HG02623 (cell line): Measurements from ENCODE around the gene PPFIA1.

Experiments
- ATAC-seq: cut with Tn5 transposase; IDR thresholded peaks from one replicate; pipeline ENCODE4 v1.9.1; 2021; ENCODE audit warnings: moderate library complexity; ENCODE audit not compliant: unreplicated experiment

Gene PPFIA1

GRCh38 chr11:70353329-70353728 lies 82.8 kb downstream of the PPFIA1 start:
- no peak for ATAC-seq

DNA sequence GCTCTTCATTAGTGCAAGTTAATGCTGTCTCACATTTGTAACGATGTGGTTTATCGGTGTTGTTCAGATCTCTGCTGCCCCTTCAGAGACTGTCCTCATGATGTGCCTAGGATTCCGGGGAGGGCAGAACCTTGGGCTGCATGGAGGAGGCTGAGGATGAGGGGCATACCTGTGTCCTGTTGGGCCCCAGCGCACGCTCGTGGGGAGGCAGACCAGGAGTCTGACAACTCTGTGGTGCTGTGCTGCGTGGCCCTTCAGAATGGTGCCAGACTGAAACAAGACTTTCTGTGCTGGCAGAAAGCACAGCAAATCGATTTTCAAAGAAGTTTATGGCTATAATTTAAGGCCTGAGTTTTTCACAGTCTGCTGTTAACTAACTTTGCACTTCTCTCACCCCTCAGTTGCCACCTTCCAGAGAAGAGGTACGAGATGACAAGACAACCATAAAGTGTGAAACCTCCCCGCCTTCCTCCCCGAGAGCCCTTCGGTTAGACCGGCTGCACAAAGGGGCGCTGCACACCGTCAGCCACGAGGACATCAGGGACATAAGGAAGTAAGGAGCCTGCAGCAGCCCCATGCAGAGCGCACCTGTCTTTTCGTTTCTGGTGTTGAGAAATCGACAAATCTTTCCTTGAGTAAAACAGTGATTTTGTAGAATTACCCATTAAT lies 83.5 kb downstream of the PPFIA1 start:
- no peak for ATAC-seq

DNA sequence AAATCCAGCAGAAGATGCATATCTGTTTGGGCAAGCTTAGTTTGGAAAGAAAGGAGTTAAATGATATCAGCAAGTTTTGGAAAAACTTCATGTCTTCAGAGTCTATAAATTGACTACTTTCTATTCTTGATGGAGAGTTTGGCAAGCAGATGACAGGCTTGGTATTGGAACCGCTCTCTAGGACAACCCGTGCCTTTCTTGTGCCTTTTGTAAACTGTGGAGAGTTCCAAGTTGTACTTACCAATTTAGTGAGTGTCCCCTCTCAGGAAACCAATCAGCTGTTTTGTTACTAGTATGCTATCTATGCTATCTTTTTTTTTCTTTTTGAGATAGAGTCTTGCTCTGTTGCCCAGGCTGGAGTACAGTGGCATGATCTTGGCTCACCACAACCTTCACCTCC lies 84.1 kb downstream of the PPFIA1 start:
- ATAC-seq, result no peak

GRCh38 chr11:70358753-70359152 lies 88.3 kb downstream of the PPFIA1 start:
- ATAC-seq, result no peak

- no peak for ATAC-seq
Observed at GRCh38 chr11:70359451-70360205, 89.1 kb downstream of the PPFIA1 start.

DNA sequence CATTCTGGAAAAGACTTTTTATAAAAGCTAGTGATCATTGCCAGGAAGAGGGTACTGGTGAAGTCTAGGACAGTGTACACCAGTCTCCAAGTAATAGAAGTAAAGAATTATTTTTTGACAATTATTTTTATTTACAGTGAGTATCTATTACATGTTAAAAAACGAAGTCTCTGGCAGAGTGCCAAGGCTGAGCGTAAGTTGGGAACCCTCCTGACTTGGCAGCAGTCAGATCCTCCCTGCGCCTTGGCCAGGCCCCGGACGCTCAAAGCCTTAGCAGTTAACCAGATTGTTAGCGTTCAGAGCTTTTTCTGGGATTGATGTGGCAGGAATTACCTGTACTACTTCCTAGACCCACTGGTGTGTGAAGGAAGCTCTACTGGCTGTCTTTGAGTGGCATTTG lies 89.7 kb downstream of the PPFIA1 start:
- ATAC-seq, result no peak

DNA sequence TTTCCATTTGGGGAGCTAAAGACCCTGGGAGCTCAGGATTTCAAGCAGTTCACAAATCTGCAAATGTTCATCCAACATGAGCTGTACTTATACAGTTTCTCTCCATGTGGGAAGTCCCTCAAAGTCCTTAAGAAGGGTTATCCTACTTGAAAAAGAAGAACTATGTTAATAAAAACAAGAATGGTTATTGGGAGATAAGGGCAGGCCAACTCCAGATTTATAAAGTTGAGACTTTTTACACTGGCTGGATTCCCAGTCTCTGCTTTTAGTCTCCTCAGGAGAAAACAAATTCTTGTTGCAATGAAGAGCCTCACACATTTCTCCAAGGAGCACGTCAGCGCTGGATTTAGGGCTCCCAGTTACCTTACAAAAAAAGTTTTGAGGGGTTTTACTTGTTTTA lies 93.7 kb downstream of the PPFIA1 start:
- ATAC-seq, result no peak

GRCh38 chr11:70364745-70365543 lies 94.5 kb downstream of the PPFIA1 start:
- ATAC-seq, result no peak

DNA sequence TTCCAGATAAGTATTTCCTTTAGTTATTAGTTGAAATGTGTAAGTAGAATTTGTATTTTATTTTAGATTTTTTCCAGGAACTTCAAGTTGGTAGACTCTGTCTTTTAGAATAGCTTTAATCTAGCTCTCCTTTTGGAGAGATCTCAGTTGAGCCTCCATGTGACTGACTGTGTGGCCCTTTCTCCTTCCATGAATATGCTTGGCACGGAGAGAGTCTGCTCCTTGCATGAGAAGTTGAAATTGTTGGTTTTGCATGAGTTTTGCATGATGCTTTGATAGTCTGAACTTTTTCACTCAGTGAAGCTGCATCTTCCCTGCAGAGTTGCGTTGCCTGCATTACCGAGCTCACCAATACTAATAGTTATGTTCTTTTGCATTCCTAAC lies 95.0 kb downstream of the PPFIA1 start:
- no peak for ATAC-seq

DNA sequence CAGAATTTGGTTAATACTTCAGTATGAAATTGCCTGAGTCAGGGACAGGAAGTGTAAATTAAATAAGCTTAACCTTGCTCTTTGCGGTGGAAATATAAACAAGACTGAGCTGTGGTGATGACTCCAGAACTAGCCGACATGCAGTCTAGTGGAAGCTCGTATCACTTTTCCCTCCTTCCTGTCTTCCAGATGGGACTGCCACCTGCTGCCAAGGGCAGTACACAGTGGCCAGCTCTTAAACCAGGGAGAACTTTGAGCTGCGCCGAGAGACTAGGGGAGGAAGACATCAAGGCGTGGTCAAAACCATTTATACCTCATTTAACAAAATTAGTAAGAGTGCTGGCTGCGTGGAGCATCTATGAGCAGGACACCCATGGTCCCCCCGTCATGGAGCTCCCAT lies 96.6 kb downstream of the PPFIA1 start:
- no peak for ATAC-seq

DNA sequence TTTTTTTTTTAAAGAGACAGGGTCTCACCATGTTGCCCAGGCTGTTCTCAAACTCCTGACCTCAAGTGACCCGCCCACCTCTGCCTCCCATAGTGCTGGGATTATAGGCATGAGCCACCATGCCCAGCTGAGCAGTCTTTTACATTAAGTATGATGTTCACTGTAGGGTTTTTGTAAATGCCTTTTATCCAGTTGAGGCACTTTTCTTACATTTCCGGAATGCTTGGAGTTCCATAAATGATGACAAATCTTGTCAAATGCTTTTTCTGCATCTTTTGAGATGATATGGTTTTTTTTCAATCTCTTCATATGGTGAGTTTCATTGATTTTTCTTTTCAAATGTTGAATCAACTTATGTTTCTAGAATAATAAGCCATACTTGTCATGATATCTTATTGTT lies 98.5 kb downstream of the PPFIA1 start:
- ATAC-seq, result no peak

- no peak for ATAC-seq
Observed at GRCh38 chr11:70371241-70371640, 100.8 kb downstream of the PPFIA1 start.

DNA sequence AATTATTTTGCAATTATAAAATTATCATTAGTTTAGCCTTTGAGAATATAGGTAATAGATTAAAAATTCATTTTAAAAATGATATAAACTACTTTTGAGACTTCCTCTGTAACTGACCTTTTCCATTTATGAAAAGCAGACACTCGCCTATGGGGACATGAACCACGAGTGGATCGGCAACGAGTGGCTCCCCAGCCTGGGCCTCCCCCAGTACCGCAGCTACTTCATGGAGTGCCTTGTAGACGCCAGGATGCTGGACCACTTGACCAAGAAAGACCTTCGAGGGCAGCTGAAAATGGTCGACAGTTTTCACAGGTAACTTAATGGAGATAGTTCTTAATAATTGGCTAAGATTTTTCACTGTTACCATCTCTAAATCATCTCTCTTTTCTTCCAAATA lies 101.6 kb downstream of the PPFIA1 start:
- ATAC-seq, result no peak

DNA sequence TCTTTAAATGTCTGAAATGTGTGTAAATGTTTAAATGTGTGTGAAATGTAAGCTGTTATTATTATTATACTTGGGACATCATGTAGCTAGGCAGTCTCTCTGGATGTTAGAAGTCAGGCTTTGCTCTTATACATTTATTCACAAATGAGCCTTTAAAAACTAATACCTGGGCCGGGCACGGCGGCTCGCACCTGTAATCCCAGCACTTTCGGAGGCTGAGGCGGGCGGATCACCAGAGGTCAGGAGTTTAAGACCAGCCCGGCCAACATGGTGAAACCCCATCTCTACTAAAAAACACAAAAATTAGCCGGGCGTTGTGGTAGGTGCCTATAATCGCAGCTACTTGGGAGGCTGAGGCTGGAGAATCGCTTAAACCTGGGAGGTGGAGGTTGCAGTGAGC lies 106.1 kb downstream of the PPFIA1 start:
- ATAC-seq, result no peak

DNA sequence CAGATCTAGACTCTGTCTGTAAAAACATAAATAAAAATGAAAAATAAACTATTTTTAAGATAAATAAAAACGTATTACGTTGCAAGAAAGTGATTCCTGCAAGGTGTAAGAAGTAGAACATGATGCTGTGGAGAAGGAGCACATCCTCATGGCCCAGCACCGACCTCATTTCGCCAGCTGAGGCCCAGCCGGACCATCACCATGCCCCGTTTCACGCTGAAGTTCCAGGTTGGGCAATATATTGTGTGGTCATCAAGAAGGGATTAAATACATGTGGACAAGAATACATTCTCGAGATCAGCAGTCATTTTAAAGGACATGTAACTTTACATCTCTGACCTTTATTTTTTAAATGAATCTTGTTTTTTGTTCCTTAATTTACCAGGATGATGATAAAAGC lies 107.2 kb downstream of the PPFIA1 start:
- no peak for ATAC-seq

GRCh38 chr11:70378506-70379134 lies 108.1 kb downstream of the PPFIA1 start:
- ATAC-seq, result no peak

DNA sequence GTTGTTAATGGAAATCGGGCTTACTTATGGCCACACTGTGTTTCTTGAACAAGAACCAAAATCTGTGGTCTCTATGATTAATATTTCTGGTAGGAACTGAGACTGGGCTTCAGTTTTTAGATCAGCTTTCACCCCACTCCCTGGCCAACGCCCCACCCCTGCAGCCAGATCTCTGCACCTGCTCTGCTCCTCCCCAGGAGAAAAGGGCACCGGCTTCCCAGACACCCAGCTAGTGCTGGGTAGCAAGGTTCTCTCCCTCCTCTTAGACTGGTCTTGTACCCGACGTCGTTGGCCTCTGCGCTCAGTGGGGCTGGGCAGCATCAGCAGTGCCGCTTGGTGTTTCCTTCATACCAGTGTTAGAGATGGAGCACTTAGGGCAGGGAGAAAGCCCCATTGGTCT lies 110.9 kb downstream of the PPFIA1 start:
- no peak for ATAC-seq

DNA sequence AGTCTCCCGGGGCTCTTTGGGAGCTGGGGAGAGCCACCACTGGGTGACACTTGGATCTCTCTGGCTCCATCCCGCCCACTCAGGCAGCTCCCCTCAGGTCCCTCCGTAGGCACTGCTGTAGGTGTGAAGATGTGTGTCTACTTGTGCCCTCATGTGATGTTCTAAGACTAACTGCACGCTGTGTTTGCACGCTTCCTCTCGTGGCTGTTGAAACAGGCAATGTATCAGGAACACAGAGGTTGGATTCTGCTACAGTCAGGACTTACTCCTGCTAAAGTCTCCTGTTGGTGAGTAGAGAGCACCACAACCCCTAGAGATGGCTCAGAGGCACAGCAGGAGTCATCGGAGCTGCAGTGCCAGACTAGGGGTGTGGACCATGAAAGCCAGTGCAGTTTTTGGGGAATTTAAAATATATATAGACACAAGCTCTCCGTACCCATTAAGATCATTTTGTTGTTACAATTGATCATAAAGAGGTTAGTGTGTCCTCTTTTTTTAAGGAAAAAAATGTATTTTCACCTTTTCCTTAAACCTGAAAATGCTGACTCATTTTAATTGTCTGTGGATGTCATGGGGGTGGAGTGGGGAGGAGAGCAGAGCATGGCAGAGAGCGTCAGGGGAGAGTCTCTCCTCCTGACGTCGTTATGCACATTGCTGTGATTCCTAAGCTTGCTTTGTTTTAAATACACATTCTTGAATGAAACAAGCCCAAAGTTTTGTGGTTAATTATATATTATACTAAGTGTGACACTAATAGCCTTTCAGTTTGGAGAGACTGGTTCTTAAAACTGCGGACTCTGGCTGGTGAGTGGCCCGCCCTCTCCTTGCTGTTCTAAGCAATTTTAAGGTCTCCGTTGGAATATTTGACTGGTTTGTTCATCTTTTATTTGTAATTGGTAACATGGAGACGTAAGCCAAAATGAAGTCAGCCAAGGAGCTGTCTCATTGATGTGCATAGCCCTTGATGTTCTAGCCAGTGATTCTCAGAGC lies 111.7 kb downstream of the PPFIA1 start:
- no peak for ATAC-seq

- no peak for ATAC-seq
Observed at GRCh38 chr11:70383664-70384565, 113.4 kb downstream of the PPFIA1 start.
